Hindlimb muscle (tissue), 1 donor: Measurements from ENCODE around the gene CEP72. TPM values are rescaled to one million over a fixed set of nuclear protein-coding genes. Genes with fewer than 3 reads are reported as not detected.
"Not testable (repeated sequence)": the region's sequence is repeated elsewhere in the genome, so short reads cannot be mapped to it uniquely, and the experiment has no call there.

Experiments used
- DNase-seq: peaks from one replicate; pipeline ENCODE4 v3.0.0-alpha.2; 2013
- polyA plus RNA-seq: library from polyadenylated mRNA; unstranded; fragments of 120-200 nt; gene quantifications from one replicate; pipeline ENCODE4 v1.2.1, GENCODE V29; 2013; ENCODE audit not compliant: insufficient read length

Gene CEP72
- polyA plus RNA-seq, 1 donor: 3.6 TPM

- DNase-seq: no peak
These were observed 6.3 kb downstream of the CEP72 start for GRCh38 chr5:618450-618849.

- DNase-seq: no peak
These were observed 7.3 kb downstream of the CEP72 start for GRCh38 chr5:619444-619843.

GRCh38 chr5:620152-620551, 8.0 kb downstream of the CEP72 start:
- DNase-seq: no peak

- DNase-seq: no peak
These were observed 8.5 kb downstream of the CEP72 start for GRCh38 chr5:620586-621180.

- DNase-seq: no peak
These were observed 9.2 kb downstream of the CEP72 start for GRCh38 chr5:621341-621761.

- no peak for DNase-seq
These were observed 10.2 kb downstream of the CEP72 start for GRCh38 chr5:622359-622758.

- DNase-seq: no peak
These were observed 10.9 kb downstream of the CEP72 start for GRCh38 chr5:622946-623522.

GRCh38 chr5:623531-623930, 11.4 kb downstream of the CEP72 start:
- no peak for DNase-seq

- DNase-seq: no peak
These were observed 12.2 kb downstream of the CEP72 start for GRCh38 chr5:624118-624950.

- DNase-seq: no peak
These were observed 12.8 kb downstream of the CEP72 start for GRCh38 chr5:624951-625230.

- no peak for DNase-seq
These were observed 13.4 kb downstream of the CEP72 start for GRCh38 chr5:625516-625915.

- DNase-seq: no peak
These were observed 14.7 kb downstream of the CEP72 start for GRCh38 chr5:626850-627249.

- DNase-seq: no peak
These were observed 15.7 kb downstream of the CEP72 start for GRCh38 chr5:627840-628239.

- not testable (repeated sequence) for DNase-seq
These were observed 16.4 kb downstream of the CEP72 start for GRCh38 chr5:628351-629205.

- no peak for DNase-seq
These were observed 21.4 kb downstream of the CEP72 start for GRCh38 chr5:633501-633955.

- no peak for DNase-seq
These were observed 22.1 kb downstream of the CEP72 start for GRCh38 chr5:634191-634590.

GRCh38 chr5:635306-636055, 23.3 kb downstream of the CEP72 start:
- no peak for DNase-seq

- no peak for DNase-seq
These were observed 24.8 kb downstream of the CEP72 start for GRCh38 chr5:636951-637350.

GRCh38 chr5:637581-638450, 25.7 kb downstream of the CEP72 start:
- no peak for DNase-seq

GRCh38 chr5:638501-639252, 26.5 kb downstream of the CEP72 start:
- DNase-seq: no peak

GRCh38 chr5:639253-639530, 27.1 kb downstream of the CEP72 start:
- no peak for DNase-seq
